Measurements from ENCODE around the gene ELAVL2.

DNA sequence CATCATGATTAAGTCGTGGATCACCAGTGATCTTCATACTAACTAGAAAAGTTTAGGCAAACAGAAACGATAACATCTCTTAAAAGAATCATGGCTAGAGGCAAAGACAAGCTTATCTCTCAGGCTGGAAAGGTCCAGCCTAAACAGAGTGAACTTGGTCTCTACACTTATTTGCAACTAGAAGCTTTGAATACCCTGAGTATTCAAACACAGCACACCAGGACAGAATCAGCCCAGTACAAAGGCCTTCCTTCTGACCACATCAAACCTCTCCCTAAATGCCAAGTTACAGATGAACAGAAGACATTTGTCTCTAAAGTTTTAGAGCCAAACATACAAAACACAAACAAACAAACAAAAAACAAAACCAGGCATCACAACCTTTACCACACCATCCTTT is 57.2 kb downstream of the ELAVL2 start:
- TF ChIP-seq, protein P1, sequence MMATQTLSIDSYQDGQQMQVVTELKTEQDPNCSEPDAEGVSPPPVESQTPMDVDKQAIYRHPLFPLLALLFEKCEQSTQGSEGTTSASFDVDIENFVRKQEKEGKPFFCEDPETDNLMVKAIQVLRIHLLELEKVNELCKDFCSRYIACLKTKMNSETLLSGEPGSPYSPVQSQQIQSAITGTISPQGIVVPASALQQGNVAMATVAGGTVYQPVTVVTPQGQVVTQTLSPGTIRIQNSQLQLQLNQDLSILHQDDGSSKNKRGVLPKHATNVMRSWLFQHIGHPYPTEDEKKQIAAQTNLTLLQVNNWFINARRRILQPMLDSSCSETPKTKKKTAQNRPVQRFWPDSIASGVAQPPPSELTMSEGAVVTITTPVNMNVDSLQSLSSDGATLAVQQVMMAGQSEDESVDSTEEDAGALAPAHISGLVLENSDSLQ (IDR thresholded peaks at IDR 0.05) = no peak
- no peak for TF ChIP-seq HDGF (IDR thresholded peaks at IDR 0.05; ENCODE audit: borderline replicate concordance)
